ENCODE data around the gene PCOLCE2. TPM values are rescaled to one million over a fixed set of nuclear protein-coding genes. Genes with fewer than 3 reads are reported as not detected.

PCOLCE2 gene
- total and polyA plus RNA-seq, 2 of the 8 experiments (the other 6 are each of a cell fraction or from before 2014, with no cell fraction given), result 11.1 to 12.6 TPM

GRCh38 chr3:142897807-142898206 lies 8.9 kb upstream of the PCOLCE2 start:
- no peak for DNase-seq (ENCODE audit: low read depth in 1 of 2, low spot score in 2 of 2)
- POLR2A ChIA-PET (ENCODE audit: partially characterized antibody), result interaction anchor here (1.8 kb wide), 1 partner anchor 9 kb away, joined by 6 read pairs; the partner anchor contains the start of gene PCOLCE2
- WGBS, 2 experiments (ENCODE audit: extremely low coverage in 1 of 2, insufficient coverage in 1 of 2, insufficient read length in 1 of 2, insufficient replicate concordance in 2 of 2, low coverage in 1 of 2, low lambda C conversion rate in 2 of 2, missing lambda C conversion rate in 1 of 2), result 95% methylated on average over 2 of the region's 2 CpGs; no CpG with 5 or more reads in 1 of the 2 experiments
- TF ChIP-seq USF2 (IDR thresholded peaks at IDR 0.05; ENCODE audit: low read length) (no peak), JUN (IDR thresholded peaks at IDR 0.05; ENCODE audit: low read depth, low read length) (no peak), SIRT6 (IDR thresholded peaks at IDR 0.05; ENCODE audit: low read length) (no peak), EP300 (IDR thresholded peaks at IDR 0.05; ENCODE audit: borderline replicate concordance in 1 of 2, low read depth in 2 of 2, low read length in 2 of 2) (no peak), CBX8 (IDR thresholded peaks at IDR 0.05; ENCODE audit: borderline replicate concordance, low read depth, low read length) (no peak), GTF2F1 (IDR thresholded peaks at IDR 0.05; ENCODE audit: borderline replicate concordance, low read depth, low read length) (no peak), EGR1 (IDR thresholded peaks at IDR 0.05; ENCODE audit: borderline replicate concordance, low read depth, low read length) (no peak), CTBP2 (IDR thresholded peaks at IDR 0.05; ENCODE audit: borderline replicate concordance, insufficient read depth, insufficient read length, low read length) (no peak), ATF2 (IDR thresholded peaks at IDR 0.05; ENCODE audit: low read length) (no peak), MAX (IDR thresholded peaks at IDR 0.05) (no peak), PHF8 (conservative IDR thresholded peaks at IDR 0.05; ENCODE audit: low read depth, low read length) (no peak)

More at GRCh38 chr3:142897807-142898206, 8.9 kb upstream of the PCOLCE2 start:
- Histone ChIP-seq H3K36me3 (ENCODE audit: control insufficient read depth in 2 of 4, insufficient read depth in 4 of 4, low read length in 3 of 4) (no peaks in the 10 kb centered on the region), H2BK20ac (ENCODE audit: low read length) (no peak overlapping the region), H3K18ac (ENCODE audit: extremely low read depth, low read length) (no peak overlapping the region), H4K5ac (ENCODE audit: insufficient read length, low read depth, low read length) (no peak overlapping the region), H3K27ac (ENCODE audit: low read depth, low read length) (no peak overlapping the region), H3K23ac (ENCODE audit: insufficient read length) (no peak overlapping the region), H2AK5ac (ENCODE audit: low read depth, low read length) (no peak overlapping the region), H2BK120ac (replicated peaks; ENCODE audit: low read depth, low read length) (no peak overlapping the region), H3K4ac (replicated peaks; ENCODE audit: insufficient read length, low read depth, low read length) (no peak overlapping the region), H3K4me3 (ENCODE audit: extremely low read depth in 1 of 4, insufficient read depth in 2 of 4, low read depth in 3 of 4, low read length in 4 of 4) (no peak overlapping the region), H3K56ac (replicated peaks; ENCODE audit: insufficient read length, low read depth, low read length) (no peak overlapping the region), H2AFZ (ENCODE audit: low read length) (no peak overlapping the region), H3K79me1 (ENCODE audit: low read depth, low read length) (no peaks in the 10 kb centered on the region), H3K23me2 (ENCODE audit: low read depth, low read length) (no peaks in the 10 kb centered on the region), H4K20me1 (replicated peaks in 1 of 2; ENCODE audit: control insufficient read depth in 1 of 2, insufficient read depth in 2 of 2, low read length in 2 of 2) (no peaks in the 10 kb centered on the region), H3K14ac (ENCODE audit: insufficient read length) (no peak overlapping the region), H4K91ac (replicated peaks; ENCODE audit: insufficient read length, low read length) (no peak overlapping the region), H3K4me1 (replicated peaks in 1 of 4; ENCODE audit: control insufficient read depth in 3 of 4, insufficient read depth in 4 of 4, low read length in 3 of 4) (no peaks in the 10 kb centered on the region), H3K4me2 (ENCODE audit: insufficient read depth in 1 of 2, low read depth in 2 of 2, low read length in 2 of 2) (no peak overlapping the region), H3K9me3 (ENCODE audit: insufficient read depth in 2 of 2, low read depth in 1 of 2, low read length in 1 of 2) (no peaks in the 10 kb centered on the region), H3K9ac (replicated peaks in 1 of 4; ENCODE audit: extremely low read depth in 1 of 4, low read depth in 3 of 4, low read length in 3 of 4) (no peak overlapping the region), H2BK15ac (ENCODE audit: low read length) (no peak overlapping the region), H3K27me3 (replicated peaks in 1 of 4; ENCODE audit: control insufficient read depth in 3 of 4, extremely low read depth in 1 of 4, insufficient read depth in 3 of 4, low read length in 3 of 4) (no peaks in the 10 kb centered on the region), H3K79me2 (ENCODE audit: control insufficient read depth in 1 of 2, insufficient read depth in 2 of 2, low read length in 2 of 2) (no peaks in the 10 kb centered on the region), H2BK5ac (ENCODE audit: low read depth, low read length) (no peak overlapping the region), H2BK12ac (ENCODE audit: low read depth, low read length) (no peak overlapping the region), H4K8ac (ENCODE audit: extremely low read depth, insufficient read depth, low read length) (no peak overlapping the region)
- CTCF ChIA-PET (ENCODE audit: partially characterized antibody), result interaction anchor here (1.1 to 2.7 kb wide), 4 partner anchors 30 to 69 kb away, joined by 3 to 11 read pairs (median 6); no protein-coding TSS in a partner anchor
- no peak for FAIRE-seq

Measured in H1 (cell line).